Neural crest cell (in vitro differentiated cells): ENCODE measurements around the gene SASH3. TPM values are rescaled to one million over a fixed set of nuclear protein-coding genes. Genes with fewer than 3 reads are reported as not detected.

ENCODE experiments used
- DNase-seq: peaks from one replicate; pipeline ENCODE4 v3.0.0; 2021; ENCODE audit warnings: low read depth, mixed read lengths, low spot score
- H3K27ac Mint-ChIP-seq: one replicate; pipeline ENCODE4 v1.8.0; 2021; ENCODE audit warnings: mild to moderate bottlenecking, mixed read lengths; ENCODE audit not compliant: unreplicated experiment
- H3K27me3 Mint-ChIP-seq: 2 replicates; pipeline ENCODE4 v1.8.0; 2021; ENCODE audit warnings: low read depth, mild to moderate bottlenecking, mixed read lengths
- H3K36me3 Mint-ChIP-seq: 2 replicates; pipeline ENCODE4 v1.8.0; 2021; ENCODE audit warnings: low read depth, mild to moderate bottlenecking, mixed read lengths
- H3K4me1 Mint-ChIP-seq: 2 replicates; pipeline ENCODE4 v1.8.0; 2021; ENCODE audit warnings: mixed read lengths
- H3K4me3 Mint-ChIP-seq: one replicate; pipeline ENCODE4 v1.8.0; 2021; ENCODE audit warnings: mild to moderate bottlenecking, mixed read lengths
- H3K9me3 Mint-ChIP-seq: 2 replicates; pipeline ENCODE4 v1.8.0; 2021; ENCODE audit warnings: mixed read lengths
- CTCF ChIP-seq: fragments of 200-600 bp; sonication (generic); conservative IDR thresholded peaks from 2 replicates; pipeline ENCODE4 v1.5.0; 2021; ENCODE audit warnings: antibody characterized with exemption, mild to moderate bottlenecking
- long read RNA-seq: library from polyadenylated mRNA; unstranded; transcript quantifications from one replicate; pipeline ENCODE4 v2.0.0, GENCODE V29; 2020
- total RNA-seq: library from RNA; stranded (reverse); gene quantifications from 2 replicates; pipeline ENCODE4 v1.2.1, GENCODE V29; 2021

Gene SASH3
- not detected in 2 replicates for total RNA-seq
- long read RNA-seq, result 0 reads

DNA sequence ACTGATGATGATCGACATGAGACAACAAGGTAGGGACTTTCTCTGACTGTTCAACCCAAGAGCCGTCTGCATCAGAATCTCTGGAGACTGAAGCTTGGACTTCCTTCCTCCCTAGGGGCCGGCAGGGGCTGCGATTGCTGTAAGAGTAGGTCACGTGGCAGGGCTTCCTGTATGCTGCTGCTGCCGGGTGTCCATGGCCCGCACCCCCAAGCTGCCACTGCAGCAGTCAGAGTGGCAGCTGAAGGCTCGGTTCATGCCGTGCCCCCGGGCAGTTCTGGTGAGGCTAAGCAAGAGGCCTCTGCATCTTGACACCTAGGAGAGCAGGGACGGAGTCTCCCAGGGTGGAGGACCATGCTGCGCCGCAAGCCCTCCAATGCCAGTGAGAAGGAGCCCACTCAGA is at the start of gene SASH3:
TSS of gene SASH3 (plus strand) at position 203 of the 400 bp plus-strand sequence. CDS start at position 352, 149 bp downstream.
- Mint-ChIP-seq H3K4me3 (no peak within 1 kb of the TSS), H3K4me1 (no peaks in the 10 kb centered on the region), H3K27me3 (no peaks in the 10 kb centered on the region), H3K27ac (no peak within 1 kb of the TSS), H3K9me3 (peaks cover 9% of the 10 kb centered on the region), H3K36me3 (peaks cover 5% of the 10 kb centered on the region)
- DNase-seq, result no peak
- TF ChIP-seq CTCF, result no peak

DNA sequence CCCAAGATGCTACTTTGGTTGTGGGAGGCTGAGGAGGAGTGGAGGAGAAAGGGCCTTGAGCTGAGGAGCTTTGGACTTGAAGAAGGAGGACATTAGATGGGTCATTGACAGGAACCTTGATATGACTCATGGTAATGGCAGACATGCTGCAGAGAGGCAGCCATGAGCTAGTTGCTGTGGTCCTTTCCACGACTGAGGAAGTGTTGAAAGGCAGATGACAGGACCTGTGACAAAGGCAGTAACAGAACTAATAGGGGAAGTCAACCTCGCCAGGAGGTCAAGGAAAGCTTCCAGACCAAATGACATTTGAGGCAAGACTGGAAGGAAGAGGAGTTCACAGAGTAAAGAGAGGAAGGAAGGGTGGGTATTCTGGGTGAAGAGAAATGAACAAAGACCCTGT is 48.5 kb upstream of the SASH3 start:
- H3K27ac Mint-ChIP-seq, result no peak overlapping the region
- no peak for TF ChIP-seq CTCF
- no peak for DNase-seq
- no peaks in the 10 kb centered on the region for H3K4me1 Mint-ChIP-seq
- peaks cover 6% of the 10 kb centered on the region for H3K9me3 Mint-ChIP-seq
- H3K27me3 Mint-ChIP-seq, result no peaks in the 10 kb centered on the region
- no peak overlapping the region for H3K4me3 Mint-ChIP-seq
- no peaks in the 10 kb centered on the region for H3K36me3 Mint-ChIP-seq

- no peak for TF ChIP-seq CTCF
- DNase-seq, result no peak
- H3K36me3 Mint-ChIP-seq, result no peaks in the 10 kb centered on the region
- H3K4me3 Mint-ChIP-seq, result no peak overlapping the region
- no peaks in the 10 kb centered on the region for H3K4me1 Mint-ChIP-seq
- no peak overlapping the region for H3K27ac Mint-ChIP-seq
- H3K27me3 Mint-ChIP-seq, result no peaks in the 10 kb centered on the region
- H3K9me3 Mint-ChIP-seq, result peaks cover 6% of the 10 kb centered on the region
These were observed 46.9 kb upstream of the SASH3 start for GRCh38 chrX:129732857-129733256.

DNA sequence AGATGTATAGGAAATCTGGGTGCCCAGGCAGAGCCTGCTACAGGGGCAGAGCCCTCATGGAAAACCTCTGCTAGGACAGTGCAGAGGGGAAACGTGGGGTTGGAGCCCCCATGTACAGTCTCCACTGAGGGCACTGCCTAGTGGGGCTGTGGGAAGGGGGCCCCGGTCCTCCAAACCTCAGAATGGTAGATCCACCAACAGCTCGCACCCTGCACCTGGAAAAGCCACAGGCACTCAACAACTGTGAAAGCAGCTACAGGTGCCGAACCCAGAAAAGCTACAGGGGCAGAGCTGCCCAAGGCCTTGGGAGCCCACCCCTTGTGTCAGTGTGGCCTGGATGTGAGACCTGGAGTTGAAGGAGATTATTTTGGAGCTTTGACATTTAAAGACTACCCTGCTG is 46.4 kb upstream of the SASH3 start:
- Mint-ChIP-seq H3K4me1 (no peaks in the 10 kb centered on the region), H3K9me3 (peaks cover 6% of the 10 kb centered on the region), H3K36me3 (no peaks in the 10 kb centered on the region), H3K4me3 (no peak overlapping the region), H3K27ac (no peak overlapping the region), H3K27me3 (no peaks in the 10 kb centered on the region)
- no peak for DNase-seq
- TF ChIP-seq CTCF, result no peak

DNA sequence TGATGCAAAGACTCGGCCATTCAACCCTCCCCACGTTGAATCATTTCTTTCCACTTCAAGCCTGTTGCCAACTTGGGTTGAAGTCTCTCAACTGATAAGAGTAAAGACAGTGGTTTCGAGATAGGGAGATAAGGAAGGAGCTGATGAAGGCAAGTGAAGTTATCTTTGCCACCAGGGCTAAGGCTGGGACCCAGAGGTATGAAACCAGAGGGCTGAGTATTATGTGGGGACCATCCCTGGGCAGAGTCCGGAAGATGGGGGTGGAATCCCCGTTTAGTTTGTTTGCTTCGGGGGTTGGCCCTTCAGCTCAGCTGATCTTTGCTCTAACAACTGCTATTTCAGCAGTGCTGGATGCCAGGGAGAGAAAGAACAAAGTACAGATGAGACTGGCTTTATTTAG is 43.3 kb upstream of the SASH3 start:
- Mint-ChIP-seq H3K4me1 (peaks cover 13% of the 10 kb centered on the region), H3K36me3 (no peaks in the 10 kb centered on the region), H3K27ac (no peak overlapping the region), H3K4me3 (no peak overlapping the region), H3K9me3 (peaks cover 3% of the 10 kb centered on the region), H3K27me3 (no peaks in the 10 kb centered on the region)
- no peak for DNase-seq
- TF ChIP-seq CTCF, result no peak

DNA sequence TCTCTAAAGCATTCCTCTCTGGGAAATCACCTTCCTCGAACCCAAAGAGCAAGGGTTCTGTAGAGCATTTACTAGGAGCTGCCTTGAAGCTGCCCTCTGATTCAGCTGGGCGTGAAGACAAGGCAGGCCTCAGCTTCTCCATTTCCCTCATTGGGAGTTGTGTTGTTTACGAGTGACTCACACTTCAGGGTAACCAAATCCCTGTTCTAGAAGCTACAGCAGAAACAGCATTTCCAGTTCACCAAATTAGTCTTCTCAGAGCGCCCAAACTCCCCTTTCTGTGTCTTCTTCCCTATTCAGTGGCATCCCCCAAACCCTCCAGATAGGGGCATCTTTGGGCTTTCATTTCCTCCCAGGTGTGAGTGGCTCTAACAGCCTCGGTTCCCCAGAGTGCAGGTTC is 41.8 kb upstream of the SASH3 start:
- no peak overlapping the region for H3K4me3 Mint-ChIP-seq

More for the DNA sequence above, 41.8 kb upstream of the SASH3 start:
- Mint-ChIP-seq H3K4me1 (peaks cover 23% of the 10 kb centered on the region), H3K27ac (no peak overlapping the region), H3K9me3 (peaks cover 3% of the 10 kb centered on the region), H3K36me3 (no peaks in the 10 kb centered on the region), H3K27me3 (no peaks in the 10 kb centered on the region)
- TF ChIP-seq CTCF, result no peak
- DNase-seq, result no peak
